Activated naive CD4-positive, alpha-beta T cell treated with anti-CD3 and anti-CD28 coated beads, Interleukin-2, amount 10 ng/mL, durations not matched to agents 7 days and 5 days (primary cell): ENCODE results near the gene MLX.
"Not testable (repeated sequence)": the region's sequence is repeated elsewhere in the genome, so short reads cannot be mapped to it uniquely, and the experiment has no call there.

ENCODE experiments used
- CTCF ChIA-PET: fragments of 350-600 bp; sonication (Branson Sonifier 250); formaldehyde crosslinking; loops from one replicate; lab custom pipeline; 2021; ENCODE audit warnings: antibody characterized with exemption; lab: Charles Lee
- DNase-seq: peaks from one replicate; pipeline ENCODE4 v3.0.0-alpha.2; 2020
- H3K27ac Mint-ChIP-seq: one replicate; pipeline ENCODE4 v1.8.0; 2021; ENCODE audit warnings: mild to moderate bottlenecking, moderate library complexity, mixed read lengths
- H3K27me3 Mint-ChIP-seq: one replicate; pipeline ENCODE4 v1.8.0; 2021; ENCODE audit warnings: mild to moderate bottlenecking, mixed read lengths
- H3K36me3 Mint-ChIP-seq: one replicate; pipeline ENCODE4 v1.8.0; 2021; ENCODE audit warnings: mixed read lengths
- H3K4me1 Mint-ChIP-seq: one replicate; pipeline ENCODE4 v1.8.0; 2021; ENCODE audit warnings: mixed read lengths
- H3K4me3 Mint-ChIP-seq: one replicate; pipeline ENCODE4 v1.8.0; 2021; ENCODE audit warnings: mild to moderate bottlenecking, moderate library complexity, mixed read lengths
- H3K9me3 Mint-ChIP-seq: one replicate; pipeline ENCODE4 v1.8.0; 2021; ENCODE audit warnings: mixed read lengths

MLX gene

DNA sequence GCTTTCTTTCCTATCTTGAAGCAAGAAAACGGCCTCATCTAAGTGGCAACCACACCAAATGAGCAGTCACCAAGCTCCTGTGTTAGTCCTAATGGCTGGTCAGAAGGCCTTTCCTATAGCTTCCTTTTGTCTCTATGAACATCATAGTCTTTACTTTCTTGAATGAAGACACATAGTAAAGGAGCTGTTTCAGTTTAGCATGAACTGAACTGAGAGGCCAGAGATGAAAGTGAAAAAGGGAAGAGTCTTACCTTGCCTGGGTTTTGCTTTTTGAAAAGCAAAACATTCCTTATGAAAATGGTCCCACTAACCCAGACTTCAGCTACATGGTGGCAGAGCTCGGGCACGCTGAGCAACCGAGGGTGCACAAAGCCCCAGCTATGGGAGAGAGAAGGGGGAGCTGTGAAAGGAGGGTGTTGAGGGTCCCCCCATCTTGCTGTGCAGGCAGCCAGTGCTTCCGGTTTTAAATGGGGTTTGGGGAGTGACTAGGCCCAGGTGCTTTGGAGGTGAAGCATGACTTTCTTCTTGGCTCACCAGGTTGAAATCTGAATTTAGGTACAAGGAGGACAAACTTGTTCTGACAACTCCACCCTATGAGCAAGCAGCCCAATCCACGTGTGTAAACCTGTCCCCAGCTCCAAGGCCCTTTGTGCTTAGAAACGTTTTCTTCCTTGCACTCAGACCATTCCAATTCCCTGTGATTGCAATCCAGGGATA is 19.8 kb downstream of the MLX start:
- Mint-ChIP-seq H3K4me3 (no peak overlapping the region), H3K27me3 (no peaks in the 10 kb centered on the region), H3K9me3 (no peaks in the 10 kb centered on the region), H3K4me1 (peaks cover 8% of the 10 kb centered on the region), H3K27ac (no peak overlapping the region), H3K36me3 (peaks cover 60% of the 10 kb centered on the region)
- no peak for DNase-seq
- CTCF ChIA-PET, result interaction anchor here (2.9 kb wide), 1 partner anchor 9 kb away, joined by 14 read pairs; the partner anchor contains the start of gene PSMC3IP

DNA sequence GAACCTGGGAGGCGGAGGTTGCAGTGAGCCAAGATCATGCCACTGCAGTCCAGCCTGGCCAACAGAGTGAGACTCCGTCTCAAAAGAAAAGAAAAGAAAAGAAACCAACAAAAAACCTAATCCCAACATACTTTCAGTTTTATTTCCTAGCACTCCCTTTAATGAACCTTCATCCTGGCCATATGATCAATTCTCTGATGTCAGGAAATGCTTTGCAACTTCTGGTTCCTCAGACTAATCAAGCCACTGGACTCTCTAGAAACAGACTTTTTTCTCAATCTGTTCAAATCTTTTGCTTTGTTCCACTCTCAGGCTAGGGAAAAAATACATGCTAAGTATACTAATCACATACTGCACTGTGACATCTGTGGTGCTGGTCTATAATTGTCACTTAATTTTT is 24.0 kb downstream of the MLX start:
- Mint-ChIP-seq H3K4me1 (peaks cover 10% of the 10 kb centered on the region), H3K9me3 (no peaks in the 10 kb centered on the region), H3K36me3 (peaks cover 36% of the 10 kb centered on the region), H3K27ac (no peak overlapping the region), H3K4me3 (no peak overlapping the region), H3K27me3 (no peaks in the 10 kb centered on the region)
- DNase-seq, result no peak
- CTCF ChIA-PET, result interaction anchor here (1.5 to 1.8 kb wide), 2 partner anchors 11 to 13 kb away, joined by 5 read pairs; partner anchors contain the start of gene PSMC3IP

DNA sequence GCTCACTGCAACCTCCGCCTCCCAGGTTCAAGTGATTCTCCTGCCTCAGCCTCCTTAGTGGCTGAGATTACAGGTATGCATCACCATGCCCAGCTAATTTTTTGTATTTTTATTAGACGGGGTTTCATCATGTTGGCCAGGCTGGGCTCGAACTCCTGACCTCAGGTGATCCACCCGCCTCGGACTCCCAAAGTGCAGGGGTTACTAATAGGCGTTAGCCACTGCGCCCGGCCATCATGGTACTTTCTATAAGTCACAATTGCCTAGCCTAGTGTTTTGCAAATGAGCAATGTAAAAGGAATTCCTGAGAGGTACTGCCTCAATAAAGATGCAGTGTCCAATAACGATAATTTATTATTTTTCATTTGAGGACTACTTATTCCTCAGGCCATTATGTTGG is 24.5 kb downstream of the MLX start:
- no peaks in the 10 kb centered on the region for H3K27me3 Mint-ChIP-seq
- H3K4me3 Mint-ChIP-seq, result no peak overlapping the region
- H3K27ac Mint-ChIP-seq, result no peak overlapping the region
- peaks cover 35% of the 10 kb centered on the region for H3K36me3 Mint-ChIP-seq
- H3K9me3 Mint-ChIP-seq, result no peaks in the 10 kb centered on the region
- DNase-seq, result no peak
- CTCF ChIA-PET, result interaction anchor here (1.5 to 1.8 kb wide), 2 partner anchors 11 to 13 kb away, joined by 5 read pairs; partner anchors contain the start of gene PSMC3IP
- peaks cover 10% of the 10 kb centered on the region for H3K4me1 Mint-ChIP-seq

DNA sequence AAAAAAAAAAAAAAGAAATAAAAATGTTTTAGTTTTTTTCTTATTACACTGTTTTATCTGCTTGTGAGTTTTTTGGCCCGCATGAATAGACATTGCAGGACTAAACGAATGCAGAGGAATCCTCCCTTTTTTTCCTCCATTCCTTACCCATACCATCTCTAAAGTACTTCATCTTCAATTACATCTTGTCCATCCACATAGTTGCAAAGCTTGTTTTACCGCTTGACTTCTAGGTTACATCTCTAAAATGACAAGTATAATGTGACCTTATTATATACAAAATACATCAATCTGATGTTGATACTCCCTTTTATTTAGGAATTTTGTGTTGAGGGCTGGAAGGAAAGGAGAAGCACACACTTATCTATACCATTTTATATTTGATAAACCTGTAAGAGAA is 29.5 kb downstream of the MLX start:
- peaks cover 11% of the 10 kb centered on the region for H3K4me1 Mint-ChIP-seq
- no peak overlapping the region for H3K4me3 Mint-ChIP-seq
- no peaks in the 10 kb centered on the region for H3K9me3 Mint-ChIP-seq
- H3K36me3 Mint-ChIP-seq, result peaks cover 20% of the 10 kb centered on the region
- no peaks in the 10 kb centered on the region for H3K27me3 Mint-ChIP-seq
- DNase-seq, result no peak
- H3K27ac Mint-ChIP-seq, result no peak overlapping the region
- CTCF ChIA-PET, result no interaction called here

DNA sequence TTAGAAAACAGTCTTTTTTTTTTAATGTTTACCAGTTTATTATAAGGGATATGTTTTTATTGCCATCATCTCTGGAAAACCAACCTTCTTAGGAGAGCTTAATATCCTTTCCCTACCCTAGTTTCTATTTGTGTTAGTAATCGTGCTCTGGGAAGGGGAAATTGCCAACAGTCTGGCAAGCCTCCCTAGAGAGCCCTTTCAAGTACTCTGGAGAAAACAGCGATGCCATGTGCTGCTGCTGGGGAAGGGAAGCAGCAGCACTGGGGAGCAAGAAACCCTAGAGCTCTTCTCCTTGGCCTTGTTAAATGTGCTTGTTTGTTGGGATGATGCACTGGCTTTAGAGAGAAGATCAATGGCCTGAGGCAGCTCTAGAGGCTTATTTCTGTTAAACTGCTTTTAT is 32.0 kb downstream of the MLX start:
- peaks cover 12% of the 10 kb centered on the region for H3K4me1 Mint-ChIP-seq
- CTCF ChIA-PET, result interaction anchor here (0.5 kb wide), 1 partner anchor 264 kb away, joined by 3 read pairs; no protein-coding TSS in a partner anchor
- no peaks in the 10 kb centered on the region for H3K27me3 Mint-ChIP-seq
- no peak overlapping the region for H3K4me3 Mint-ChIP-seq
- H3K36me3 Mint-ChIP-seq, result peaks cover 21% of the 10 kb centered on the region
- DNase-seq, result no peak
- no peaks in the 10 kb centered on the region for H3K9me3 Mint-ChIP-seq
- H3K27ac Mint-ChIP-seq, result no peak overlapping the region

DNA sequence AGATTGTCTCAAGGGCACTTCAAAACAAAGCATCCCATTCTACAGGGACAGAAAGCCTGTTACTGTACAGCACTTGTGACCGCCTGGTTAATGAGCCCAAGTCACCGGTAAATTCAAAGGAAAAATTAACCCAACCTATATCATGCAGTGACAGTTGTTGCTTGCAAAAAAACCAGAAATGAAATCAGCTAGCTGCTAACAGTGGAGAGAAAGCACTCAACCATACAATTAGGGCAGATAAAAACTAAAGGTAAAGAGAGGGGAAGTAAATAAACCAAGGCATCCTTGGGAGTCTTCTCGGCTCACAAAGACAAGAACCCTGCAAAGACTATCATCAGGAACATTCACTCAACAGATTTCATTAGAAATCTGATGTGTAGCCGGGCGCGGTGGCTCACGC is 36.4 kb downstream of the MLX start:
- Mint-ChIP-seq H3K36me3 (peaks cover 32% of the 10 kb centered on the region), H3K4me3 (no peak overlapping the region), H3K4me1 (peaks cover 48% of the 10 kb centered on the region), H3K27ac (no peak overlapping the region), H3K27me3 (no peaks in the 10 kb centered on the region), H3K9me3 (no peaks in the 10 kb centered on the region)
- CTCF ChIA-PET, result no interaction called here
- DNase-seq, result no peak

DNA sequence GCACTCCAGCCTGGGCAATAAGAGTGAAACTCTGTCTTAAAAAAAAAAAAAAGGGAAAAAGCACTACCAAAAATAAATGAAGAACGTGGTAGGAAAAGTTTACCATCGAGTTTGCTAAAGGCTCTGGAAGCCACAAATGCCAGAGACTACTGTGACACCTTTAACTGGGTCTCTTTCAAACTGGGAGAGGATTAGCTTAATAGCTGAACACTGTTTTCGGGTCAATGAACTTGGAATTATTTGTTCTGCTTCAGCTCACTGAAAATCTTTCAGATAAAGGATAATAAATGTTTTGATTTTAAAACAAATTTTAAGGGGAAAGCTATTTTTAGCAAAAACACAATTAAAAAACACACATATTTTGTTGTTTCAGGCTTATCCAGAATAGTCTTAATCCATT is 40.9 kb downstream of the MLX start:
- peaks cover 5% of the 10 kb centered on the region for H3K27me3 Mint-ChIP-seq

DNA sequence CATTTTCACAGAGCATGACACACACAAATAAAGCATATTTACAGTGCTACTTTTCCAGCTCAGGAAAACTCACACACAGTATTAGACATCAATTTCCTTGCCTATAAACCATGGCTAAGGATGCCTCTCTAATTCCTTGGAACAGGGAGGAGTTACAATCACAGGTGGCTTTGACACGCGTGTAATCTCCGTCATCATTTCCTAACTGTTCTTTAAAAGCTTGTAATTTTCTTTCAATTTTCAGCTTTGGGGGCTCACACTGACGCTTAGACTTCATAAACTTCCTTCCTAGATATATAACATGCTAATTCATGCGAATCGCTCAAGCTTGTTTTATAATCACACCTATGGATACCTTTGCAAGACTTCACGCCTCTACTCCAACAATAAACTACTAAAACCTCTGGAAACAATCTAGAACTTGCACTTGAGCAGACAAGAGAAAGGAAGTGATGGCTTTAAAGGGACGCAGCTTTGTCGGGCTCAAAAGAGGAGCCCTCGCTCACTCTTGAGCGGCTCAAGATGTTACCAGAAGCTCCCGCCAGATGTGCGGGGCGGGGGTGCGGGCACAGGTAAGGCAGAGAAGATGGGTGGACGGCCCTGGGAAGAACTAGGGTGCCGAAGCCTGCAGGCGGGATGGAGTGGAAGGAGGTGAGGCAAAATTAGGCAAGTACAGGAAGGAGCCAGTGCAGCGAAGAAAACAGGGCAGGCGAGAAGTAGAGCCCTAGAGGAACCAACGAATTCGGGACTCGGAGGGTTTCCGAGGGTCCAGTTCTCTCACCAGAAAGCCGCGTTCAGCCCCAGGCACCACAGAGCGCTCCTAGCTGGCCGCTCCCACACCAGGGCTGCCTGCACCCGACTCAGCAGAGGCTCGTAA is 41.6 kb downstream of the MLX start:
- Mint-ChIP-seq H3K4me1 (peaks cover 51% of the 10 kb centered on the region), H3K27me3 (peaks cover 5% of the 10 kb centered on the region), H3K4me3 (peak overlapping the region; percentile 99), H3K36me3 (peaks cover 33% of the 10 kb centered on the region), H3K9me3 (no peaks in the 10 kb centered on the region), H3K27ac (peak overlapping the region; percentile 97)
- no peak for DNase-seq
- CTCF ChIA-PET, result interaction anchor here (0.6 to 3.7 kb wide), 7 partner anchors 10 to 189 kb away, joined by 3 to 26 read pairs (median 3); partner anchors contain the start of gene PSMC3IP

More for the DNA sequence above, 40.9 kb downstream of the MLX start:
- Mint-ChIP-seq H3K4me1 (peaks cover 54% of the 10 kb centered on the region), H3K36me3 (peaks cover 35% of the 10 kb centered on the region), H3K4me3 (peak overlapping the region; percentile 99), H3K9me3 (no peaks in the 10 kb centered on the region), H3K27ac (peak overlapping the region; percentile 97)
- CTCF ChIA-PET, result interaction anchor here (0.9 to 3.7 kb wide), 5 partner anchors 11 to 190 kb away, joined by 3 to 26 read pairs (median 3); partner anchors contain the start of gene PSMC3IP
- DNase-seq, result no peak

DNA sequence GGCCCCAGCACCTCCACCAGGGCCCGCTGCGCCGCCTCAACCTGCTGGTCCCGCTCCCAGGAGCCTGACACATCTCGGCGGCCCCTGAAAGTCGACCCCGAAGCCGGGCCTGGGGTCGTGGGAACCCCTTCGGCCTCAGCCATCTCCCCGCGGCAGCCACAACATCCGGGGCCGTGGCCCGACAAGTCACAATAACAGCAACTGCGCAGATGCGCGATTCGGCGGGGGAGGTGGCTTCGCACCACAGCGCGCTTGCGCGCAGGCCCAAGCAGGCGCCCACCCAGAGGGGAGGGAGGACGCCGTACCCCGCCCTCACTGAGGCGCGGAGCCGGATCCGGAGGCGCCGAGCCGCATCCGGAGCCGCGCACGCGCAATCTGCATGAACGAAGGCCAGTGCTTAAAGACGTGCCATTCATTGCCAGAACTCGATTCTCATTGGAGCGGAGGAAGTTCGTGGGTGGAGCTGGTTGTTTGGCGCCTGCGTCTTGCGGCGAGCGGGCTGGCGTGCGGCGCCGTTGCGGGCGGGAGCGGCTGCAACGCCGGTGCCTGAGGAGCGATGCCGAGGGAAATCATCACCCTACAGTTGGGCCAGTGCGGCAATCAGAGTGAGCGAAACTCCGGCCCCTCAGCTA is 42.4 kb downstream of the MLX start, which contains the start of the genes RETREG3 and TUBG1:
Gene RETREG3, minus strand, starts transcription at position 193 of the 632 bp plus-strand sequence. Its CDS starts 50 bp downstream, at position 143.
Gene TUBG1, plus strand, starts transcription at position 502 of the 632 bp plus-strand sequence. Its CDS starts 55 bp downstream, at position 557.
- Mint-ChIP-seq H3K4me1 (peaks cover 46% of the 10 kb centered on the region), H3K9me3 (no peaks in the 10 kb centered on the region), H3K36me3 (peaks cover 39% of the 10 kb centered on the region), H3K27me3 (peaks cover 5% of the 10 kb centered on the region), H3K27ac (peak within 1 kb of the TSS; percentile 97), H3K4me3 (peak within 1 kb of the TSS; percentile 99)
- CTCF ChIA-PET, result interaction anchor here (1.1 to 3.7 kb wide), 3 partner anchors 31 to 154 kb away, joined by 3 to 26 read pairs (median 7); partner anchors contain the start of gene PSMC3IP
- DNase-seq, result peak; percentile 99

DNA sequence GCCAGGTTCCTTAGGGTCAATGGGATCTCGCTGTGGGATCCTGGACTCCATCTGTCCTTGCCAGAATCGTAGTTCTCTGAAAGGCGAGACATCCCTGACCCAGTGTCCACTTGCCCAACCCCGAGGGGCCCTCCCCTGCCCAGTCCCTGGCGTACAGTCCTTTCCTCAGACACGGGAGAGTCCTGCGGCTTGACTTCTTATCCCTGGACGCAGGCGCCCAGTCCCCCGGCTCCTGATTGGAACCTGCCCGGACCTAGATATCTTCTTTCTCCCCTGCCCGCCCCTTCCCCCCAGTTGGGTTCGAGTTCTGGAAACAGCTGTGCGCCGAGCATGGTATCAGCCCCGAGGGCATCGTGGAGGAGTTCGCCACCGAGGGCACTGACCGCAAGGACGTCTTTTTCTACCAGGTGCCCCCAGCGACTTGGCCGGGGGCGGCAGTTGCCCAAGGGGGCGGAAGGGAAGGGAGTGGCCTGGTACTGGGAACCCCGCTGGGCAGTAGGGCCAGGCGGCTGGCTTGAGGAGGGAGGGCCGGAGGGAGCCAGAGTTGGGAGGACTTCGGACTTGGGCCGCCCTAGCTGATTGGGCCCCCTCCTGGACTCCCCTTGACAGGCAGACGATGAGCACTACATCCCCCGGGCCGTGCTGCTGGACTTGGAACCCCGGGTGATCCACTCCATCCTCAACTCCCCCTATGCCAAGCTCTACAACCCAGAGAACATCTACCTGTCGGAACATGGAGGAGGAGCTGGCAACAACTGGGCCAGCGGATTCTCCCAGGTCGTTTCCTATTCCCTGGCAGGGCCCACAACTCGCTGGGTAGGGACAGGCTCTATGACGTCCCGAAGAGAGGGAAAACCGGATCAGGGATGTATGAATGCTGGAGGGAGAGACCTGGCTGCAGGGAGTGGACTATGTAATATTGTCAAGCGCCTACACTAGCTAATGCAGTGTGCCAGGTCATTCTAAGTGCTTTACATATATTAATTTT is 43.2 kb downstream of the MLX start:
- H3K4me3 Mint-ChIP-seq, result peak overlapping the region; percentile 99
- H3K9me3 Mint-ChIP-seq, H3K27me3 Mint-ChIP-seq: not testable (repeated sequence)
- peaks cover 40% of the 10 kb centered on the region for H3K4me1 Mint-ChIP-seq
- CTCF ChIA-PET, result interaction anchor here (1.1 to 3.7 kb wide), 2 partner anchors 32 to 154 kb away, joined by 3 to 26 read pairs; partner anchors contain the start of gene PSMC3IP
- peak overlapping the region; percentile 97 for H3K27ac Mint-ChIP-seq
- DNase-seq, result peak; percentile 48
- peaks cover 41% of the 10 kb centered on the region for H3K36me3 Mint-ChIP-seq

DNA sequence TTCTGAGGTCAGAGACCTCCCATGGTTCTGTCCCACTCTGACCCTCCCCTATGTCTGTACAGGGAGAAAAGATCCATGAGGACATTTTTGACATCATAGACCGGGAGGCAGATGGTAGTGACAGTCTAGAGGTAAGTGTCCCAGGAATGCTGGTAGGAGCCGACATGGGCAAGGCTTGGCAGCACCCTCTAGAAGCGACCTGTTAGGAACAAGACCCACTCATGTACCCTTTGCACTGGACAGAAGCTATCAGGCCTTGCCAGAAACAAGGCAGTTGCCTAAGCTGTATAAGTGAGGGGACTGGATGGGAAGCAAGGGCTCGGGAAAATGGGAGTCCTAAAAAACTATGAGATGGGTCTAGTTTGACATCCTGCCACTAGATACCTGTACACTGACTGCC is 45.1 kb downstream of the MLX start:
- Mint-ChIP-seq H3K27ac (peak overlapping the region; percentile 52), H3K4me1 (peaks cover 23% of the 10 kb centered on the region), H3K9me3 (no peaks in the 10 kb centered on the region), H3K4me3 (peak overlapping the region; percentile 15), H3K36me3 (peaks cover 36% of the 10 kb centered on the region), H3K27me3 (peaks cover 5% of the 10 kb centered on the region)
- no peak for DNase-seq
- CTCF ChIA-PET, result no interaction called here

DNA sequence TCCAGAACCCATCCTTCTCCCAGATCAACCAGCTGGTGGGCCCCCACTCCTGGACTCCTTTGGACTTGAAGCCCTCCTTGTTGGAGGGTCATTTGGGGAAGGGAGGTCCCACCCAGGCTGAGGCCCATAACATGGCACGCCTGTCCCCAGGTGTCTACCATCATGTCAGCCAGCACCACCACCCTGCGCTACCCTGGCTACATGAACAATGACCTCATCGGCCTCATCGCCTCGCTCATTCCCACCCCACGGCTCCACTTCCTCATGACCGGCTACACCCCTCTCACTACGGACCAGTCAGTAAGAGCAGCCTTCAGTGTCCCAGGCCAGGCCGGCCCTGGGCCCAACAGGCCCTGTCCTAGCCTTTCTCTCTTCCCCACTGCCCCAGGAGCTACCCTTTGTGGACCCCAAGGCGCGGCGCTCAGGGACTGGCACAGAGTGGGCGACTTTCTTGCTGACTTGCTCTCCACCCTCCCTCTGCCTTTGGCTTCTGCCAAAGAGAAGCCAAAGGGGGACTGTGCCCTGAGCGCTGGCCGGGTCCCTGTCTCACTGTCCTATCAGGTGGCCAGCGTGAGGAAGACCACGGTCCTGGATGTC is 46.9 kb downstream of the MLX start:
- H3K27me3 Mint-ChIP-seq, result peaks cover 5% of the 10 kb centered on the region
- H3K4me3 Mint-ChIP-seq, result no peak overlapping the region
- DNase-seq, result no peak
- peaks cover 36% of the 10 kb centered on the region for H3K36me3 Mint-ChIP-seq
- peaks cover 16% of the 10 kb centered on the region for H3K4me1 Mint-ChIP-seq
- H3K27ac Mint-ChIP-seq, result peak overlapping the region; percentile 50
- no peaks in the 10 kb centered on the region for H3K9me3 Mint-ChIP-seq
- CTCF ChIA-PET, result no interaction called here
